ENCODE data around the gene CLTCL1.
"Not testable (repeated sequence)": the region's sequence is repeated elsewhere in the genome, so short reads cannot be mapped to it uniquely, and the experiment has no call there.

The CLTCL1 gene
- total RNA-seq = 0.87 to 4.3 reads per million in 2 experiments

DNA sequence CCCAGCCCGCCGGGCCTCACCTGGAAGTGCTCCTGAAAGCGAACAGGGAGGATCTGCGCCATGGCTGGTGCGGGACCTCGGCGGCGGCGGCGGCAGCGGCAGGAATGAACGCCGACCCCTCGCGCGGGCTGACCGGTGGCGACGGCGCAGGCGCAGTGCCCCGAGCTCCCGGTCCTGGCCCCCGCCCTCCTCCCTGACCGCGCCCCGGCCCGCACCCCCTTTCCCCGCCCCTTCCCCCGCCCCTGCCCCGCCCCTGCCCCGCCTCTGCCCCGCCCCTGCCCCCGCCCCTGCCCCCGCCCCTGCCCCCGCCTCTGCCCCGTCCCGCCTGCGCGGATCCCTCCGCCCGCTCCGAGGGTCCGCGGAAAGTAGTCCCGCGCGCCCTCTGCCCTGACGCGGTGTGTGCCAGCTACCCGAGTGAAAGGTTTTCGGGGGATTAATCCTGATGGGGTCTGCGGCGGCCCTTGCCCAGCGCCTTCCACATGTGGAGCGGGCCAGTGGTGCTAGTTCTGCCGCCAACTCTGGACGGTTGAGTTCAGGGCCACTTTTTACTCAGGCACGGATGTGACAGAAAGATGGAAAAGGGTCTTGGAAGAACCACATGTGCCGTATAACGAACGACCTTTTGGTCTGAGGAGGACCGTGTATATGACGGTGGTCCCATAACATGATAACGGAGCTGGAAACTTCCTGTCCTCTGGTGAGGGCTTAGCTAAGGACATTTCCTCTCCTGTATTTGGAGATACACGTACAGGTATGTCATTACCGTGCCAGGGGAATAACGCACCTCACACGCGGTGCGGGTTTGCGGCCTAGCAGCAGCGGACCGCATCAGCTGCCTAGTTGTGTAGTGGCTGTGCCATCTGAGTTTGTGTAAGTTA is at the start of gene CLTCL1:
Gene CLTCL1, minus strand, starts transcription at position 140 of the 878 bp plus-strand sequence. Its CDS starts 78 bp downstream, at position 62.
- peak; percentile 54 for DNase-seq (ENCODE audit: low read depth)

GRCh38 chr22:19337137-19337536 is 45.6 kb upstream of the CLTCL1 start:
- DNase-seq (ENCODE audit: low read depth) = no peak

DNA sequence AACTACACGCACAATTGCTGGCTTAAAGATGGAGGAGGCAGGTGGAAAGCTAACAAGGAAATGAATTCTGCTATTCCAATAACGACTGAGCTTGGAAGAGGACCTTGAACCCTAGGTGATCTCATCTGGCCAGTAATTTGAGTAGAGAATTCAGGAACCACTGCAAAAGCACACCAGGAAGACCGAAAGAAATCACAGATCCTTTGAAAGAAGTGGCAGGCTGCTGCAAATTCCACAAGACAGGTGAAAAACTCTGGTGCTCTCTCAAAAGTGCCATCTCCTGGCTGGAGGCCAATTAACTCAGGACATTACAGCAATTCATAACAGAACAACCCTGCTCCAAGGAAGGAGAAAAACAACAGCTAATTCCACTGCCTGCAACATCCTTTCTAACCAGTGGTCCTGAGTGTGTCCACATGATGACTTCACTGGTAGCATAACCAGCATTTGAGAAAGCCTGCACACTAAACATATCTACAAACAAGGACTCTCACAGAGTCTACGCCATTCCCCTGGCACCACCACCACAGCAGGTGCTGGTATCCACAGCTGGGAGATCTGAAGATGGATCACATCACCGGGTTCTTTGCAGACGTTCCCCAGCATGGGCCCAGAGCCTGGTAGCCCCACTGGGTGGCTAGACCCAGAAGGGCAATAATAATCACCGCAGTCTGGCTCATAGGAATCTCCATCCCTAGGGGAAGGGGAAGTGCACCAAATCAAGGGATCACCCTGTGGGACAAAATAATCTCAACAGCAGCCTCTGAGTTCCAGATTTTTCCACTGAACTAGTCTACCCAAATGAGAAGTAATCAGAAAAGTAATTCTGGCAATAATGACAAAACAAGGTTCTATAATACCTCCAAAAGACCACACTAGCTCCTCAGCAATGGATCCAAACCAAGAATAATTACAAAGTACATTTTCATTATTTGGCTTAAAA is 44.9 kb upstream of the CLTCL1 start:
- DNase-seq (ENCODE audit: low read depth) = no peak

GRCh38 chr22:19331975-19332374 is 40.5 kb upstream of the CLTCL1 start:
- DNase-seq (ENCODE audit: low read depth) = no peak

GRCh38 chr22:19331474-19331873 is 40.0 kb upstream of the CLTCL1 start:
- DNase-seq (ENCODE audit: low read depth) = no peak

- no peak for DNase-seq (ENCODE audit: low read depth)
These were observed 39.4 kb upstream of the CLTCL1 start for GRCh38 chr22:19330865-19331418.

GRCh38 chr22:19330205-19330604 is 38.7 kb upstream of the CLTCL1 start:
- DNase-seq (ENCODE audit: low read depth) = not testable (repeated sequence)

DNA sequence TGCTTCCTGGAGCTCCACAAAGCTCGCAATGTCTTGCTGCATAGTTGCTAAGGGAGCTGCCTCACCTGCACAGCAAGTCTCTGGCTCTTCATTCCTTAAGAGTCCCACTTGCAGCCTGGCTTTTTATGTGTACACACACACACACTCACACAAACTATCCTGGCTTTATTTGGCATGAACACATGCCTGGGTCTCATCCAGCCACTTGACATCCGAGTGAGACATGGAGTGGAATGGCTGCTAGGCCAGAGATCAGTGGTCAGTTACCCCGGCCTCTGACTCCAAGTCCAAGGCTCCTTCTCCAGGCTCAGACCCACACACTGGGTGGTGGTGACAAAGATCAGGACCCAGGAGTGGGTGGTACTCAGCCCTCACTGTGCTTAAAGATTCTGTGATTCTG is 37.9 kb upstream of the CLTCL1 start:
- no peak for DNase-seq (ENCODE audit: low read depth)

GRCh38 chr22:19325296-19325948 is 33.9 kb upstream of the CLTCL1 start:
- no peak for DNase-seq (ENCODE audit: low read depth)

GRCh38 chr22:19323420-19323819 is 31.9 kb upstream of the CLTCL1 start:
- not testable (repeated sequence) for DNase-seq (ENCODE audit: low read depth)

DNA sequence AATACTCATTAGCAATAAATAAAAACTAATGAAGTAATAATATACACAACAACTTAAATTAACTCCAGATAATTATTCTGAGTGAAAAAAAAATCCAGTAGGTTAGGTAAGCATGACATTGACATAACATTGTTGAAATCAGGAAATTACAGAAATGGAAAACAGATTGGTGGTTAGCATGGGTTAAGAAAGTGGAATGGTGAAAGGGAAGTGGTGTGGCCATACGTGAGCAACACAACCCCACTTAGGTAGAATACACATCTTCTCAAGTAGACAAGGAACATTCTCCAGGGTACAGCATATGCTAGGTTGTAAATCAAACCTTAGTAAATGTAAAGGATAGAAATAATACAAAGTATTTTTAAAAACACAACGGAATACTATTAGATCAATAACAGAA is 30.2 kb upstream of the CLTCL1 start:
- no peak for DNase-seq (ENCODE audit: low read depth)

- not testable (repeated sequence) for DNase-seq (ENCODE audit: low read depth)
These were observed 28.6 kb upstream of the CLTCL1 start for GRCh38 chr22:19320136-19320535.

DNA sequence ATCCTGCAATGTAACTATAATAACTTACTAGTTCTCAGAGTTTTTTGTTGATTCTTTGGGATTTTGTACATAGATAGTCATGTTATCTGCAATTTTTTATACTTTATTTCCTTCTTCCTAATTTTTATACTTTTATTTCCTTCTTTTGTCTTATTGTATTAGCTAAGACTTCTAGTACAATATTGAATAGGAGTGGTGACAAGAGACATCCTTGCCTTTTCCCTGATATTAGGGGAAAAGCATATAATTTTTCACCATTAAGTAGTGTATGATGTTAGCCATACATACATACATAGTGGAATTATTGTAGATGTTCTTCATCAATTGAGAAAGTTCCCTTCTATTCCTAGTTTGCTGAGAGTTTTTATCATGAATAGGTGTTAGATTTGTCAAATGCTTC is 27.8 kb upstream of the CLTCL1 start:
- DNase-seq (ENCODE audit: low read depth) = no peak

- DNase-seq (ENCODE audit: low read depth) = no peak
These were observed 26.3 kb upstream of the CLTCL1 start for GRCh38 chr22:19317865-19318264.

DNA sequence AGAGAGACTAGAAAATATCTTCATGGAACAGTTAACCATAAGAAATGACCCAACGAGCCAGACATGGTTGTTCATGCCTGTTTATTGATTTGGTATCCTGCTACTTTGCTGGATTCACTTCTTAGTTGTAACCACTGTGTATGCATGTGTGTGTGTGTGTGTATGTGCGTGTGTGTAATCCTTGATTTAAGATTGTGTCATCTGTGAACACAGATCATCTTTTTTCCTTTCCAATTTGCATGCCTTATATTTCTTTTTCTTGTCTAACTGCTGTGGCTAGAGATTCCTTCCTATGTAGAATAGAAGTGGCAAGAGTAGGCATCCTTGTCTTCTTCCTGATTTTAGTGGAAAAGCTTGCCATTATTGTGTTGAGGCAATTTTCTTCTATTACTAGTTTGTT is 16.4 kb upstream of the CLTCL1 start:
- DNase-seq (ENCODE audit: low read depth) = no peak

DNA sequence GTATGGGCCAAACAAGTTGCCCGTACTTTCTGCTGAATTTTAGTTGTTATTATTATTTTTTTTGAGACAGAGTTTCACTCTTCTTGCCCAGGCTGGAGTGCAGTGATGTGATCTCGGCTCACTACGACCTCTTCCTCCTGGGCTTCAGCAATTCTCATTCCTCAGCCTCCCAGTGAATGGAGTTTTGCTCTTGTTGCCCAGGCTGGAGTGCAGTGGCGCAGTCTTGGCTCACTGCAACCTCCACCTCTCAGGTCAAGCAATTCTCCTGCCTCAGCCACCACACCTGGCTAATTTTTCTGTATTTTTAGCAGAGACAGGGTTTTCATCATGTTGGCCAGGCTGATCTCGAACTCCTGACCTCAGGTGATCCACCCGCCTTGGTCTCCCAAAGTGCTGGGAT is 15.0 kb upstream of the CLTCL1 start:
- DNase-seq (ENCODE audit: low read depth) = not testable (repeated sequence)

GRCh38 chr22:19304547-19304946 is 13.0 kb upstream of the CLTCL1 start:
- DNase-seq (ENCODE audit: low read depth) = no peak

GRCh38 chr22:19303785-19304184 is 12.3 kb upstream of the CLTCL1 start:
- DNase-seq (ENCODE audit: low read depth) = no peak

- no peak for DNase-seq (ENCODE audit: low read depth)
These were observed 4.2 kb upstream of the CLTCL1 start for GRCh38 chr22:19295733-19296132.

DNA sequence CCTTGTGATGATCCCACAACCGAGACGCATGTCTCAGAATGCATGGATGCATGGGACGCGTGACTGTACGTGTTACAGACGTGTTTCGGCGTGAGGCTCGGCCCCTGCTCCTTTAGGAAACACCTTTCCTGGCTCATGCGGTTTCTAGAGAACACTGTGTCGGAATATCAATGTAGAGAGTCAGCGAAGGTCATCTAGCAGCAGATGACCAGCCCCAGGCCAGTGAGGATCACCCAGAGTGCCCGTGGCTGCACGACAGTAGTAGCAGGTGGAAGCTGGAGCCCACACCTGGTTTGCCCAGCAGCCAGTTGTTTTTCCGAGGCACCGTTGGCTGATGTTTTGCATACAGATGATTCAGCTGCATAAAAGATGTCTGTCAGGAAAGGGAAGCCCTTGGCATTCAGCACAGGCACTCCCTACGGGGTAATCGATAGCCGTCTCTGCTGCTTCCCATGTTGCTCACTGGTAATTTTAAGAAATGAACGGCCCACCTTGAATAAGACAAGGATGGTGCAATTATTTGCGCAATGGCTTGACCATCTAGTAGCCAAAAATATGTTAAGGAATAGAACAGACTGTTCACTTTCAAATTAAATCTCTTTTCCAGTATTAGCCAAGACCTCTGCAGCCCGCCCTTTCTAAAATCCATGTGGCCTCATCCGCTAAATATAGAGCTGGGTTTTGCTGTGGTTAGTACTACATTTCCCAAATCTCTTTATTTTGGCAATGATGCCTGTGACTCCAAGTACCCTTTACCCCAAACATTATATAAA is 1.1 kb upstream of the CLTCL1 start:
- no peak for DNase-seq (ENCODE audit: low read depth)

GRCh38 chr22:19291218-19291579 is 320 bp downstream of the CLTCL1 start:
- DNase-seq (ENCODE audit: low read depth) = no peak

Measured in T follicular helper cell (primary cell).